B cell (primary cell): ENCODE results near the gene G3BP1. TPM values are rescaled to one million over a fixed set of nuclear protein-coding genes. Genes with fewer than 3 reads are reported as not detected.

ENCODE experiments used
- ATAC-seq: fragments of 200-7000 bp; cut with Tn5 transposase; one replicate; pipeline ENCODE4 v1.10.0; 2021; ENCODE audit warnings: low read depth, mild to moderate bottlenecking, moderate number of reproducible peaks, moderate library complexity
- CTCF ChIA-PET: fragments of 350-600 bp; sonication (Branson Sonifier 250); formaldehyde crosslinking; loops from one replicate; lab custom pipeline; 2021; ENCODE audit warnings: antibody characterized with exemption, inconsistent platforms; lab: Charles Lee
- POLR2A ChIA-PET: fragments of 350-600 bp; sonication (Branson Sonifier 250); formaldehyde crosslinking; loops from one replicate; lab custom pipeline; 2021; ENCODE audit warnings: antibody characterized with exemption; lab: Charles Lee
- DNase-seq: peaks from one replicate; pipeline ENCODE4 v3.0.0; 2013
- H2AFZ ChIP-seq: 2 replicates; pipeline ENCODE4 v1.6.1; 2012; ENCODE audit warnings: mild to moderate bottlenecking, low read depth, low read length; ENCODE audit not compliant: insufficient read depth, poor library complexity, severe bottlenecking
- H3K27ac ChIP-seq, 2 donors: 1 replicate in 1 of 2; 2 replicates in 1 of 2; pipeline ENCODE4 v1.5.1; 2012 to 2013; ENCODE audit warnings: low read length in 2 of 2, mild to moderate bottlenecking in 2 of 2, moderate library complexity in 1 of 2
- H3K27me3 ChIP-seq, 4 experiments: fragments of 200-600 bp in 1 of 4; sonication (generic) in 1 of 4; replicated peaks in 1 of 4; 1 replicate in 2 of 4; 2 replicates in 2 of 4; pipeline versions ENCODE4 v1.6.1 to v1.7.0; 2013 to 2016; ENCODE audit warnings: low read length in 3 of 4, mild to moderate bottlenecking in 2 of 4, mixed read lengths in 1 of 4, moderate library complexity in 1 of 4; ENCODE audit not compliant: insufficient read depth in 4 of 4, control insufficient read depth in 3 of 4; ENCODE audit errors: control extremely low read depth in 1 of 4
- H3K36me3 ChIP-seq, 2 experiments: replicated peaks in 1 of 2; 1 replicate in 1 of 2; 2 replicates in 1 of 2; pipeline versions ENCODE4 v1.6.1 to v1.7.1; 2013; ENCODE audit warnings: low read length in 1 of 2; ENCODE audit not compliant: insufficient read depth in 2 of 2, control insufficient read depth in 1 of 2; ENCODE audit errors: control extremely low read depth in 1 of 2, extremely low read depth in 1 of 2
- H3K4me1 ChIP-seq, 2 donors: fragments of 200-600 bp in 1 of 2; sonication (generic) in 1 of 2; 1 replicate in 1 of 2; 2 replicates in 1 of 2; pipeline versions ENCODE4 v1.5.1 to v1.6.1; 2013 to 2017; ENCODE audit warnings: low read length in 2 of 2; ENCODE audit not compliant: control insufficient read depth in 2 of 2, insufficient read depth in 2 of 2
- H3K4me2 ChIP-seq: replicated peaks from 2 replicates; pipeline ENCODE3; 2012; ENCODE audit warnings: mild to moderate bottlenecking, low read depth, low read length; ENCODE audit not compliant: poor library complexity, severe bottlenecking
- H3K4me3 ChIP-seq, 5 experiments: fragments of 200-600 bp in 1 of 5; sonication (generic) in 1 of 5; 1 replicate in 3 of 5; 2 replicates in 2 of 5; pipeline versions ENCODE4 v1.5.1 to v1.7.0; 2011 to 2016; ENCODE audit warnings: low read length in 4 of 5, mild to moderate bottlenecking in 4 of 5, low read depth in 2 of 5, control low read depth in 1 of 5, moderate library complexity in 1 of 5; ENCODE audit not compliant: insufficient read depth in 1 of 5; ENCODE audit errors: control extremely low read depth in 1 of 5, extremely low read depth in 1 of 5
- H3K79me2 ChIP-seq: fragments of 200-600 bp; sonication (generic); one replicate; pipeline ENCODE4 v1.6.0; 2016; ENCODE audit warnings: low read length; ENCODE audit not compliant: control insufficient read depth, insufficient read depth
- H3K9ac ChIP-seq: fragments of 200-600 bp; sonication (generic); 2 replicates; pipeline ENCODE4 v1.6.1; 2017; ENCODE audit warnings: mild to moderate bottlenecking, low read length, moderate library complexity
- H3K9me3 ChIP-seq, 3 donors: one replicate each; pipeline versions ENCODE4 v1.6.1 to v1.7.1; 2013; ENCODE audit warnings: low read length in 2 of 3; ENCODE audit not compliant: control insufficient read depth in 2 of 3, insufficient read depth in 1 of 3; ENCODE audit errors: control extremely low read depth in 1 of 3
- H4K20me1 ChIP-seq: 2 replicates; pipeline ENCODE4 v1.6.0; 2012; ENCODE audit warnings: mild to moderate bottlenecking, low read length; ENCODE audit not compliant: insufficient read depth, control insufficient read depth, poor library complexity, severe bottlenecking
- H3K27ac Mint-ChIP-seq: one replicate; pipeline ENCODE4 v1.8.0; 2021; ENCODE audit warnings: mixed read lengths
- H3K27me3 Mint-ChIP-seq: one replicate; pipeline ENCODE4 v1.8.0; 2021; ENCODE audit warnings: mixed read lengths
- H3K4me1 Mint-ChIP-seq: one replicate; pipeline ENCODE4 v1.8.0; 2021; ENCODE audit warnings: mixed read lengths
- H3K4me3 Mint-ChIP-seq: one replicate; pipeline ENCODE4 v1.8.0; 2021; ENCODE audit warnings: mixed read lengths
- H3K9me3 Mint-ChIP-seq: one replicate; pipeline ENCODE4 v1.8.0; 2022; ENCODE audit warnings: mixed read lengths; ENCODE audit not compliant: insufficient read depth
- CTCF ChIP-seq: fragments of 200-600 bp; IDR thresholded peaks from one replicate; pipeline ENCODE4 v1.8.0; 2022; ENCODE audit warnings: antibody characterized with exemption, mild to moderate bottlenecking
- EZH2 ChIP-seq: IDR thresholded peaks from 2 replicates; pipeline ENCODE4 v1.6.1; 2012; ENCODE audit warnings: borderline replicate concordance, low read depth, mild to moderate bottlenecking, moderate library complexity, low read length; ENCODE audit not compliant: insufficient read depth, poor library complexity, severe bottlenecking
- WGBS: methylation state at CpG from one replicate; pipeline ENCODE4 v1.1.5; 2013; ENCODE audit warnings: missing lambda C conversion rate; ENCODE audit not compliant: insufficient coverage; 5-methylcytosine and 5-hydroxymethylcytosine counted together
- intact Hi-C: fragments of 100-400 bp; cut with micrococcal nuclease; formaldehyde crosslinking; loops from one replicate; pipeline ENCODE4 v1.10.0; 2022
- polyA plus RNA-seq: library from polyadenylated mRNA; depleted of rRNA; stranded (reverse); fragments of >200 nt; gene quantifications from 2 replicates; pipeline ENCODE4 v1.2.3, GENCODE V29; 2012
- total RNA-seq, 2 donors: library from RNA; stranded (reverse); fragments of 120-200 nt in 1 of 2; gene quantifications; 1 replicate in 1 of 2; 2 replicates in 1 of 2; pipeline versions ENCODE4 v1.2.3 to v1.2.4, GENCODE V29; 2013 to 2022

The G3BP1 gene
- total and polyA plus RNA-seq, 2 donors (not counting 1 experiment from before 2014, with no cell fraction given), result 12.7 to 159 TPM

GRCh38 chr5:151737431-151737830 is 34.3 kb upstream of the G3BP1 start:
- Histone ChIP-seq H3K79me2 (peaks cover 7% of the 10 kb centered on the region), H3K27ac (no peak overlapping the region), H3K4me2 (no peak overlapping the region), H3K4me1 (peaks cover 6% of the 10 kb centered on the region in 2 donors), H3K4me3 (no peak overlapping the region), H2AFZ (no peak overlapping the region), H4K20me1 (peaks cover 6% of the 10 kb centered on the region), H3K27me3 (no peaks in the 10 kb centered on the region), H3K36me3 (peaks cover 8 to 9% of the 10 kb centered on the region in 2 experiments), H3K9me3 (no peaks in the 10 kb centered on the region), H3K9ac (no peak overlapping the region)
- DNase-seq (no peak), ATAC-seq (no peak)
- H3K4me1 Mint-ChIP-seq, result peaks cover 11% of the 10 kb centered on the region
- H3K9me3 Mint-ChIP-seq, result no peaks in the 10 kb centered on the region
- no peak for TF ChIP-seq CTCF
- no peak for TF ChIP-seq EZH2
- intact Hi-C loops, result no loop called here
- no peak overlapping the region for H3K27ac Mint-ChIP-seq
- ChIA-PET POLR2A (no interaction called here), CTCF (interaction anchor here (1.3 to 11.7 kb wide), 4 partner anchors 16 to 86 kb away, joined by 6 to 156 read pairs (median 18); no protein-coding TSS in a partner anchor)
- H3K4me3 Mint-ChIP-seq, result no peak overlapping the region
- H3K27me3 Mint-ChIP-seq, result no peaks in the 10 kb centered on the region
- 96% methylated on average over 3 of the region's 3 CpGs for WGBS

- 98% methylated on average over 4 of the region's 9 CpGs for WGBS
- H3K4me1 Mint-ChIP-seq, result peaks cover 12% of the 10 kb centered on the region
Observed at GRCh38 chr5:151738125-151738848, 33.5 kb upstream of the G3BP1 start.

More at GRCh38 chr5:151738125-151738848, 33.5 kb upstream of the G3BP1 start:
- Histone ChIP-seq H2AFZ (no peak overlapping the region), H3K9ac (no peak overlapping the region), H3K4me1 (peaks cover 6% of the 10 kb centered on the region in 2 donors), H3K79me2 (peaks cover 7% of the 10 kb centered on the region), H3K9me3 (no peaks in the 10 kb centered on the region), H3K27me3 (no peaks in the 10 kb centered on the region), H3K4me2 (no peak overlapping the region), H3K36me3 (peaks cover 9 to 12% of the 10 kb centered on the region in 2 experiments), H4K20me1 (peaks cover 6% of the 10 kb centered on the region), H3K27ac (no peak overlapping the region), H3K4me3 (no peak overlapping the region)
- no peak for TF ChIP-seq EZH2
- no peak for TF ChIP-seq CTCF
- H3K27me3 Mint-ChIP-seq, result no peaks in the 10 kb centered on the region
- DNase-seq, result no peak
- H3K4me3 Mint-ChIP-seq, result no peak overlapping the region
- intact Hi-C loops, result no loop called here
- ChIA-PET CTCF (interaction anchor here (0.8 to 11.7 kb wide), 4 partner anchors 11 to 79 kb away, joined by 3 to 156 read pairs (median 24); no protein-coding TSS in a partner anchor), POLR2A (no interaction called here)
- ATAC-seq, result no peak
- no peaks in the 10 kb centered on the region for H3K9me3 Mint-ChIP-seq
- no peak overlapping the region for H3K27ac Mint-ChIP-seq
